ENCODE results near the gene SMC6.

The SMC6 gene

DNA sequence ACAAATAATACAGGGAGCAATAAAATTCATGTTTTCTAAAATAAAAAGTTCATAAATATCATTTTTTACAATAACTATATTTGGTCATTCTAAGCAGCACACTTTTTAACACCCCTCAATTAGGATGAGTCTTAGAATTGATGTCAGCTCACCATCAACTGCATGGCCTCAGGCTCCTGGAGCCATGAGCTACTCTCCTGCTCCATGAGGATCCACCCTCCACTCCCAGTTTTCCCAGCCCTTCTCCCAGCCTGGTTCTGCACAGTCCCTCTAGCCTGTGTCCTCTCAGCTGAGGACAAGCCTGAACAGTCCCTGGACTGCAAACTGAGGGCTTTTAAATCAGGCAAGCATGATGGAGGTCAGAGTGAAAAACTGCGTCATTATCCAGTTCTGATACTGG lies 89.1 kb downstream of the SMC6 start:
- Histone ChIP-seq H3K36me3 (ENCODE audit: control insufficient read depth in 1 of 2, insufficient read depth in 2 of 2, low read length in 2 of 2) (peaks cover 8 to 12% of the 10 kb centered on the region in 2 experiments), H3K9ac (ENCODE audit: low read length) (no peak overlapping the region), H2AK5ac (ENCODE audit: low read length) (no peak overlapping the region), H2BK120ac (ENCODE audit: insufficient read depth, low read length, poor library complexity) (no peak overlapping the region), H3K14ac (ENCODE audit: low read length) (no peak overlapping the region), H2BK5ac (ENCODE audit: low read depth, low read length, poor library complexity) (no peak overlapping the region), H3K9me3 (ENCODE audit: insufficient read depth, low read depth, low read length) (no peaks in the 10 kb centered on the region), H3K27me3 (ENCODE audit: insufficient read depth, low read length) (no peaks in the 10 kb centered on the region), H4K8ac (ENCODE audit: low read depth, low read length) (no peak overlapping the region), H3K4me2 (ENCODE audit: low read length) (no peak overlapping the region), H3K79me1 (ENCODE audit: low read length) (no peaks in the 10 kb centered on the region), H4K12ac (ENCODE audit: low read depth, low read length) (no peak overlapping the region), H3K4me3 (ENCODE audit: low read depth, low read length) (no peak overlapping the region), H3K23ac (ENCODE audit: low read length) (no peak overlapping the region), H2AFZ (ENCODE audit: insufficient read depth, low read length, poor library complexity) (no peak overlapping the region), H3K18ac (ENCODE audit: low read length) (no peak overlapping the region), H3K4ac (ENCODE audit: low read depth, low read length) (no peak overlapping the region), H3K27ac (ENCODE audit: low read depth, low read length) (no peak overlapping the region), H3K4me1 (ENCODE audit: control insufficient read depth in 1 of 2, insufficient read depth in 2 of 2, low read length in 2 of 2) (no peaks in the 10 kb centered on the region), H3K79me2 (ENCODE audit: control insufficient read depth, insufficient read depth, low read length, poor library complexity) (no peaks in the 10 kb centered on the region), H4K91ac (ENCODE audit: low read depth, low read length) (no peak overlapping the region), H2BK12ac (ENCODE audit: low read length) (no peak overlapping the region)
- DNase-seq, result no peak
- no CpG with 5 or more reads among the region's 1 CpG for WGBS (ENCODE audit: extremely low coverage, insufficient coverage, insufficient read length)

GRCh38 chr2:17662723-17663122 lies 90.9 kb downstream of the SMC6 start:
- H3K9me3 ChIP-seq (ENCODE audit: insufficient read depth, low read depth, low read length), result no peaks in the 10 kb centered on the region
- no peak overlapping the region for H2BK120ac ChIP-seq (ENCODE audit: insufficient read depth, low read length, poor library complexity)
- no peak overlapping the region for H3K9ac ChIP-seq (ENCODE audit: low read length)
- no peak overlapping the region for H3K23ac ChIP-seq (ENCODE audit: low read length)
- no peaks in the 10 kb centered on the region for H3K79me2 ChIP-seq (ENCODE audit: control insufficient read depth, insufficient read depth, low read length, poor library complexity)
- no peak overlapping the region for H3K14ac ChIP-seq (ENCODE audit: low read length)
- H3K4ac ChIP-seq (ENCODE audit: low read depth, low read length), result no peak overlapping the region
- H3K79me1 ChIP-seq (ENCODE audit: low read length), result no peaks in the 10 kb centered on the region
- H3K4me2 ChIP-seq (ENCODE audit: low read length), result no peak overlapping the region
- no peaks in the 10 kb centered on the region for H3K27me3 ChIP-seq (ENCODE audit: insufficient read depth, low read length)
- H2AFZ ChIP-seq (ENCODE audit: insufficient read depth, low read length, poor library complexity), result no peak overlapping the region
- DNase-seq, result no peak
- no peak overlapping the region for H4K91ac ChIP-seq (ENCODE audit: low read depth, low read length)
- peaks cover 6 to 7% of the 10 kb centered on the region in 2 experiments for H3K36me3 ChIP-seq (ENCODE audit: control insufficient read depth in 1 of 2, insufficient read depth in 2 of 2, low read length in 2 of 2)
- H3K27ac ChIP-seq (ENCODE audit: low read depth, low read length), result no peak overlapping the region
- no peak overlapping the region for H2BK5ac ChIP-seq (ENCODE audit: low read depth, low read length, poor library complexity)
- H2AK5ac ChIP-seq (ENCODE audit: low read length), result no peak overlapping the region
- no CpG with 5 or more reads among the region's 1 CpG for WGBS (ENCODE audit: extremely low coverage, insufficient coverage, insufficient read length)
- no peak overlapping the region for H4K12ac ChIP-seq (ENCODE audit: low read depth, low read length)
- H3K4me3 ChIP-seq (ENCODE audit: low read depth, low read length), result no peak overlapping the region
- no peaks in the 10 kb centered on the region for H3K4me1 ChIP-seq (ENCODE audit: control insufficient read depth in 1 of 2, insufficient read depth in 2 of 2, low read length in 2 of 2)
- no peak overlapping the region for H2BK12ac ChIP-seq (ENCODE audit: low read length)
- no peak overlapping the region for H4K8ac ChIP-seq (ENCODE audit: low read depth, low read length)
- no peak overlapping the region for H3K18ac ChIP-seq (ENCODE audit: low read length)

DNA sequence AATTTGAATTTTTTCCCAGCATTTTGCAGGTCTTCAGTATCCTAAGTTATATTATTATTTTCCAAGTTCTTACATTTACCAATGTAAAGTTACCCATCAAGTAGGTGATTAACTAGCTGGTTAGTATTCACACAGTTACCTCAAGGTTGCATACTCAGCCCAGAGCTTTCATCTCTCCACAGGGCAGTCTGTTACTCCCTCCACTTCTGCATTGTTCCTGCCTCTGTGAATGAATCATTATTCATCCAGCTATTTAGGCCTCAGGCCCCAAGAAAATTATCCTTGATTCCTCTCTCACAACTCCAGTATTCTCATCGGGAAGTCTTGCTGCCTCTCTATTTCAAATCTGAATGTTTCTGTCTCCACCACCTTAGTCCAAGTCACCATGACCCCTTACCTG lies 92.2 kb downstream of the SMC6 start:
- H2BK12ac ChIP-seq (ENCODE audit: low read length), result no peak overlapping the region
- WGBS (ENCODE audit: extremely low coverage, insufficient coverage, insufficient read length), result no CpG with 5 or more reads among the region's 1 CpG
- no peaks in the 10 kb centered on the region for H3K27me3 ChIP-seq (ENCODE audit: insufficient read depth, low read length)

GRCh38 chr2:17660219-17660618 lies 93.4 kb downstream of the SMC6 start:
- Histone ChIP-seq H3K79me2 (ENCODE audit: control insufficient read depth, insufficient read depth, low read length, poor library complexity) (no peaks in the 10 kb centered on the region), H3K18ac (ENCODE audit: low read length) (no peak overlapping the region), H3K4me3 (ENCODE audit: low read depth, low read length) (no peak overlapping the region), H3K79me1 (ENCODE audit: low read length) (no peaks in the 10 kb centered on the region), H3K36me3 (ENCODE audit: control insufficient read depth in 1 of 2, insufficient read depth in 2 of 2, low read length in 2 of 2) (peaks cover 2 to 4% of the 10 kb centered on the region in 2 experiments), H2AK5ac (ENCODE audit: low read length) (no peak overlapping the region), H4K12ac (ENCODE audit: low read depth, low read length) (no peak overlapping the region), H3K4ac (ENCODE audit: low read depth, low read length) (no peak overlapping the region), H3K27ac (ENCODE audit: low read depth, low read length) (no peak overlapping the region), H3K14ac (ENCODE audit: low read length) (no peak overlapping the region), H2BK120ac (ENCODE audit: insufficient read depth, low read length, poor library complexity) (no peak overlapping the region), H3K9ac (ENCODE audit: low read length) (no peak overlapping the region), H4K91ac (ENCODE audit: low read depth, low read length) (no peak overlapping the region), H4K8ac (ENCODE audit: low read depth, low read length) (no peak overlapping the region), H3K27me3 (ENCODE audit: insufficient read depth, low read length) (no peaks in the 10 kb centered on the region), H3K4me2 (ENCODE audit: low read length) (no peak overlapping the region), H2BK12ac (ENCODE audit: low read length) (no peak overlapping the region), H3K9me3 (ENCODE audit: insufficient read depth, low read depth, low read length) (no peaks in the 10 kb centered on the region), H2AFZ (ENCODE audit: insufficient read depth, low read length, poor library complexity) (no peak overlapping the region), H2BK5ac (ENCODE audit: low read depth, low read length, poor library complexity) (no peak overlapping the region), H3K23ac (ENCODE audit: low read length) (no peak overlapping the region), H3K4me1 (ENCODE audit: control insufficient read depth in 1 of 2, insufficient read depth in 2 of 2, low read length in 2 of 2) (no peaks in the 10 kb centered on the region)
- no CpG with 5 or more reads among the region's 4 CpGs for WGBS (ENCODE audit: extremely low coverage, insufficient coverage, insufficient read length)
- DNase-seq, result no peak

More for the DNA sequence above, 92.2 kb downstream of the SMC6 start:
- H4K91ac ChIP-seq (ENCODE audit: low read depth, low read length), result no peak overlapping the region
- H3K79me1 ChIP-seq (ENCODE audit: low read length), result no peaks in the 10 kb centered on the region
- no peak overlapping the region for H2AK5ac ChIP-seq (ENCODE audit: low read length)
- H3K36me3 ChIP-seq (ENCODE audit: control insufficient read depth in 1 of 2, insufficient read depth in 2 of 2, low read length in 2 of 2), result peaks cover 2 to 4% of the 10 kb centered on the region in 2 experiments
- no peaks in the 10 kb centered on the region for H3K4me1 ChIP-seq (ENCODE audit: control insufficient read depth in 1 of 2, insufficient read depth in 2 of 2, low read length in 2 of 2)
- DNase-seq, result no peak
- H3K9me3 ChIP-seq (ENCODE audit: insufficient read depth, low read depth, low read length), result no peaks in the 10 kb centered on the region
- no peak overlapping the region for H4K8ac ChIP-seq (ENCODE audit: low read depth, low read length)
- H3K4ac ChIP-seq (ENCODE audit: low read depth, low read length), result no peak overlapping the region
- H2BK120ac ChIP-seq (ENCODE audit: insufficient read depth, low read length, poor library complexity), result no peak overlapping the region
- H3K18ac ChIP-seq (ENCODE audit: low read length), result no peak overlapping the region
- no peak overlapping the region for H3K4me2 ChIP-seq (ENCODE audit: low read length)
- no peak overlapping the region for H4K12ac ChIP-seq (ENCODE audit: low read depth, low read length)
- no peak overlapping the region for H3K4me3 ChIP-seq (ENCODE audit: low read depth, low read length)
- H3K27ac ChIP-seq (ENCODE audit: low read depth, low read length), result no peak overlapping the region
- H3K9ac ChIP-seq (ENCODE audit: low read length), result no peak overlapping the region
- no peak overlapping the region for H3K23ac ChIP-seq (ENCODE audit: low read length)
- H3K79me2 ChIP-seq (ENCODE audit: control insufficient read depth, insufficient read depth, low read length, poor library complexity), result no peaks in the 10 kb centered on the region
- no peak overlapping the region for H2BK5ac ChIP-seq (ENCODE audit: low read depth, low read length, poor library complexity)
- H3K14ac ChIP-seq (ENCODE audit: low read length), result no peak overlapping the region
- no peak overlapping the region for H2AFZ ChIP-seq (ENCODE audit: insufficient read depth, low read length, poor library complexity)

All from trophoblast cell (in vitro differentiated cells and primary cell).